Activated CD4-positive, alpha-beta T cell treated with anti-CD3 and anti-CD28 coated beads, Interleukin-2, Interleukin-4, amounts not matched to agents 100 ng/mL and 50 ng/mL, durations not matched to agents 16 hours and 8 hours (primary cell): ENCODE results near the gene FAM53B.

Source experiments
- DNase-seq: peaks from one replicate; pipeline ENCODE4 v3.0.0-alpha.2; 2020; ENCODE audit warnings: low spot score

The FAM53B gene

DNA sequence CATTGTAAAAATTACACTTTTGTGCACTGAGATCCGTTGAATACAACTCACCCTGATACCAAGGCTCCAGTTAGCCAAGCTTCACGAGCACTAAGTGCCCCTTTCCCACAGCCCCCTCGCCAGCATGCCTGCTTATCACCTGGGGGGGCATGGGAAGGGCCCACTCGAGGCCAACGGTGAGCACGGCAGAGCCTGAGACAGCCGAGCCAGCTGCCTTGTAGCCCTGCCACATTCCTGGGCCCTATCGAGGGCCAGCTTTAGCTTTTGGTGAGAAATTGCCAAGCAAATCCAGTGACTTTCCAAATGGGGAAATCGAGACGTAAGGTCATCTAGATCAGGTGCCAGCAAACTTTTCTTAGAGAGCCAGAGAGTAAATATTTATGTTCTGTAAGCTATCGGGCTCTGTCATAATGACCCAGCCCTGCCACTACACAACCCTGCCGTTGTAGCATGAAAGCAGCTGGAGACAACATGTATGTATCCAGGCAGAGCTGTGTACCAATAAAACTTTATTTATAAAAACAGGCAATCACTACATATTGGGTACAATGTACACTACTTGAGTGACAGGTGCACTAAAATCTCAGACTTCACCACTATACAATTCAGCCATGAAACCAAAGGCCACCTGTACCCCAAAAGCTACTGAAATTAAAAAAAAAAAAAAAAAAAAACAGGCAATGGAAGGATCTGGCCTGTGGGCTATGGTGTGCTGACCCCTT lies 83.6 kb downstream of the FAM53B start:
- no peak for DNase-seq

GRCh38 chr10:124659380-124659779 lies 84.8 kb downstream of the FAM53B start:
- no peak for DNase-seq

DNA sequence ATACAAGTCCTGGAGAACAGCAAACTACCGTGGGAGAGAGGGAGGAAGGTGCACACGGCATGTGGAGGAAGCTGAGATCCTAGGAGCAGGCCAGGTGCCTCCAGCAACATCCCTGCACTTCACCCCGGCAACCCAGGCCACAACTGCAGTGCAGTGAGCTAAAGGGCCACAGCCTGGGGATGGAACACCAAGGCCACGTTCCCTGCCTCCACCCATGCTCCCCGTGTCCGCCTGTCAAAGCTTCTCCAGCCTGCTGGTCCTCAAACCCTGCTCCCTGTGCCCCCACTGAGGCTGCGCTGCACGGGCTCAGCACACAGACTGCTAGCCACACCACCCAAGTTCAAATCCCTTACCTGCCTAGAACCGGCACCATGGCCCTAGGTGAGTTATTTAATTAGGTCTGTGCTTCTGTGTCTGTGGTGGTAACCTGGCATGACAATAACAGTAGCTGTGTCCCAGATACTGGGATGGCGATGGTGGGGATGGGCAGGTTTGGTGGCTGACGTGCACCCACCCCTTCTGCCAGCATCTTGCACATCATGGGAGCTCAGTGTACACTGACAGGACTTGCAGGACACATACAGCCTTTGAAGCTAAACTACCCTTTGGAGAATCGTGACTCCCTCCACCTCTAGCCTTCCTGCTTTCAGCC lies 85.5 kb downstream of the FAM53B start:
- no peak for DNase-seq

GRCh38 chr10:124657806-124658205 lies 86.4 kb downstream of the FAM53B start:
- peak; percentile 33 for DNase-seq

- no peak for DNase-seq
Measured at GRCh38 chr10:124656541-124656940, 87.6 kb downstream of the FAM53B start.

GRCh38 chr10:124656113-124656490 lies 88.1 kb downstream of the FAM53B start:
- no peak for DNase-seq

GRCh38 chr10:124655191-124656112 lies 88.7 kb downstream of the FAM53B start:
- no peak for DNase-seq

- no peak for DNase-seq
Measured at GRCh38 chr10:124654686-124655085, 89.5 kb downstream of the FAM53B start.

- no peak for DNase-seq
Measured at GRCh38 chr10:124653811-124654651, 90.1 kb downstream of the FAM53B start.

- DNase-seq = no peak
Measured at GRCh38 chr10:124653311-124653710, 90.9 kb downstream of the FAM53B start.

DNA sequence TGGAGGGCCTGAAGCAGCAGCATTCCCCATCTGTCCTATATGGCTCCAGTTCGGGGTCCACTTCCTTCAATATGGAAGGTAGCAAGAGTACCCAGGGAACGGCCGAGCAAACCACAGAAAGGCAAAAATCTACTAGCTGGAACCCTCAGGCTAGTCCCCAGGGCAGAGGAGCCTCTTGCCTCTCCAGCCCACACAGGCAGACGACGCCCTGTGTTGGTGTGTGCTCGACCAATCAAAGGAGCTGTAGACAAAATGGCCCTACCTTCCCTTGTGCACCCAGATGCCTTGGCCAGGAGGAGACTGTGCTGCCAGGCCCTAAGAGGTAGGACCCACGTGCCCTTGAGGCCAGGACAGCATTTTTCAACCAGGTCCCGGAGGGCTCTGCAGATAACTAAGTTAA lies 91.5 kb downstream of the FAM53B start:
- DNase-seq = no peak

- DNase-seq = no peak
Measured at GRCh38 chr10:124652200-124652599, 92.0 kb downstream of the FAM53B start.

- no peak for DNase-seq
Measured at GRCh38 chr10:124651402-124651891, 92.7 kb downstream of the FAM53B start.

DNA sequence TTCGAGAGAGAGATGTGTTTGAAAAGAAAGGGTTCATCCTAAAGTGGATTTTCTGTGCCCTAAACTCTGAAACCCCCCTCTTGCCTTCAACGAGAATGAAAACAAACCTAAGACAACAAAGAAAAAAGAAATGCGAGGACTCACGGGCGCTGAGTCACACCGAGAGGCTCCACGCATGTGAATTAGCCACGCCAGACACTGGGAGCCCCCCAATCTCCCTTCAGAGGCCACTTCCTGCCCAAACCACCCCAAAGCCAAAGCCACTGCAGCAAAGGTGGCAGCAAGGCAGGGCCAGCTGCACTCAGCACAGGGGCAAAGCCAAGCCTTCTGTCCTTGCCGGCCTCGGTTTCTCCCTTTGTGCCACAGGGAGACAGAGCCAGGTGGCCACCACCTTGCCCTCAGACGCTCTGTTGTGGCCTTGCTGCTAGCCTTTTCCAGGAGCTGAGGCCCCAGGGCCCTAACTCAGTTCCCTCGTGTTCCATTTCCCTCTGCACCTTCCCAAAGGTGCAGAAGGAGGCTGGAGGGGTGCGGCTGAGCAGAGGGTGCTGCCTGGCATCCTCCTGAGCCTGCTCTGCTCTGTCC lies 93.3 kb downstream of the FAM53B start:
- peak; percentile 53 for DNase-seq

- no peak for DNase-seq
Measured at GRCh38 chr10:124650263-124650662, 93.9 kb downstream of the FAM53B start.

DNA sequence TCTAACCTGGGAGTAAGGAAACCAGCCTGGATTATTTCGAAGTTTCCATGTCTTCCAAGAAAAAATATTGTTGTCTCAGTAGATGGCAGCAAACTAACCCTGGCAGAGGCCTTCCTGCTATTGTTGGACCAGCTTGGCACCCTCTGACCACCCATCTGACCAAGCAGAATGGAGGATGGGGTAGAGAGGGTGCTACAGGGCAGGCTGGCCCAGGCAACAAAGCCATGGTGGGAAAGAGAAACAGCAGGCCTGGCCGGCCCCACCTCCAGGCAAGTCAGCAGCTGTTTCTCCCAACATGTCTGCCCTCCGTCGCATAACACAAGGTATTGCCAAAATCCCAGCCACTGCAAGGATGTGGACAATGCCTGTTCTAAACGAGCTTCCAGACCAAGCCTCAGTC lies 95.0 kb downstream of the FAM53B start:
- no peak for DNase-seq

DNA sequence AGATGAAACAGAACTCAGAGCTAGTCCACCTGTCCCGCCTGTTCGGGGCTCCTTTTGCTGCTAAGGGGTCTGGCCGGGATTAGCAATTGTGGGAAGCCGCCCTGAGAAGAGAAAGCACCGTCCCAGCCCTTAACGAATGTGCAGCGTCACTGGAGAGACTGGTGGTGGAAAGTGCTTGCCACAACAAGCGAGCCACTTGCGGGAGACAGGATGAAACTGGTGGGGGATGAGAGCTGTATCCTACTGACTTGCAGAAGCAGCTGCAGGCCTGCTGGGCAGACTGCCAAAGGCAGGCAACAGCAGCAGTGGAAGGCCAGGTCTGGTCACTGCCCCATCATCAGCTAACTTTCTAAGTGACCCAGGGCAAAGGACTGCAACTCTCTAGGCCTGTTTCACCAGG lies 95.4 kb downstream of the FAM53B start:
- DNase-seq = peak; percentile 58

- DNase-seq = no peak
Measured at GRCh38 chr10:124648131-124648475, 96.1 kb downstream of the FAM53B start.

DNA sequence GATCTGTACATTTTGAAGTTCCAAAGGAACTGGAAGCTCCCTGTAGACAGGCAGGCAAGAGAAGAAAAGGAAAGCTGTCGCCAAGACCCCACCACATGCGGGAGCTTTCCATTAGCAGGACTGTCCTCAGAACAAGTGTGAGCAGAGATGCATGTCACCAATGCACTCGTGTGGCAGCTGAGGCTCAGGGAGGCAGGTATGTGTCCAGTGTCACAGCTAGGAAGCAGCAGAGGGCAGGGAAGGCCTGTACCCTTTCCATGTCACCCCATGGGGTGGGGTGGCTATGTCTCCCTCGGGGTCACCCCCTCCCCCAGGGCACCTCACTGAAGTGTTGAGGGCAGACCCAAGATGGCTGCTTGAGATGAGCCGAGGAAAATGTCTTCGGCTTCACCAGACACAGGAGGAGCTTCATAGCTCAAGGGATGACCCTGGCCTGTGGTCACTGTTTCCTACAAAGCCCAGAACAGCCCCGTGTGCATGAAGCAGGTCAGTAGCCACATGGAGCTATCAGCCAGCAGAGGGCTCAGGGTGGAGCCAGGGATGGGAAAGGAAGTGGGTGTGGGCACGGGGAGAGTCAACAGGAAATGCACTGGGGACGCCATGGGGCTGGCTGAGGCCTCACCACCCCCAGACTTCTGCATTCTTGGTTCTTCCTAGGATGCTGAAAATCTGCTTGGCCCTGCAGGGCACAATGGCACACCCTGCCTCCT lies 96.6 kb downstream of the FAM53B start:
- DNase-seq = peak; percentile 81

GRCh38 chr10:124646483-124647352 lies 97.5 kb downstream of the FAM53B start:
- no peak for DNase-seq
